Mesendoderm (in vitro differentiated cells): ENCODE measurements around the gene CNTN5.
"Not testable (repeated sequence)": the region's sequence is repeated elsewhere in the genome, so short reads cannot be mapped to it uniquely, and the experiment has no call there.

ENCODE experiments used
- DNase-seq: peaks from one replicate; pipeline ENCODE4 v3.0.0; 2013
- H2AK5ac ChIP-seq: 2 replicates; pipeline ENCODE4 v1.6.1; 2013; ENCODE audit warnings: low read length, inconsistent platforms
- H2BK120ac ChIP-seq: 2 replicates; pipeline ENCODE4 v1.6.1; 2013; ENCODE audit warnings: low read depth, mild to moderate bottlenecking, low read length, moderate library complexity, mixed read lengths
- H2BK15ac ChIP-seq: replicated peaks from 2 replicates; pipeline ENCODE4 v1.6.1; 2013; ENCODE audit warnings: low read depth, mild to moderate bottlenecking, moderate library complexity
- H2BK5ac ChIP-seq: 2 replicates; pipeline ENCODE4 v1.6.1; 2013; ENCODE audit warnings: low read length, inconsistent platforms
- H3K18ac ChIP-seq: 2 replicates; pipeline ENCODE4 v1.6.1; 2013; ENCODE audit warnings: mild to moderate bottlenecking, low read length, mixed read lengths
- H3K23ac ChIP-seq: one replicate; pipeline ENCODE4 v1.6.1; 2013; ENCODE audit warnings: low read length
- H3K27ac ChIP-seq: 2 replicates; pipeline ENCODE4 v1.5.1; 2013; ENCODE audit warnings: low read depth, mild to moderate bottlenecking, inconsistent platforms, low read length, moderate library complexity
- H3K27me3 ChIP-seq: 2 replicates; pipeline ENCODE4 v1.6.1; 2013; ENCODE audit warnings: low read length, control low read depth, mild to moderate bottlenecking, inconsistent platforms; ENCODE audit not compliant: insufficient read depth, poor library complexity
- H3K36me3 ChIP-seq: 2 replicates; pipeline ENCODE4 v1.6.1; 2013; ENCODE audit warnings: low read length, inconsistent platforms; ENCODE audit not compliant: control insufficient read depth, insufficient read depth
- H3K4ac ChIP-seq: one replicate; pipeline ENCODE4 v1.6.1; 2013; ENCODE audit warnings: low read depth, mild to moderate bottlenecking, low read length, moderate library complexity
- H3K4me1 ChIP-seq: 2 replicates; pipeline ENCODE4 v1.6.1; 2013; ENCODE audit warnings: low read depth, low read length, inconsistent platforms; ENCODE audit not compliant: control insufficient read depth
- H3K4me2 ChIP-seq: 2 replicates; pipeline ENCODE4 v1.6.1; 2013; ENCODE audit warnings: low read length
- H3K4me3 ChIP-seq: 2 replicates; pipeline ENCODE4 v1.5.1; 2013; ENCODE audit warnings: mild to moderate bottlenecking, low read length
- H3K56ac ChIP-seq: one replicate; pipeline ENCODE4 v1.6.1; 2013; ENCODE audit warnings: low read length
- H3K79me1 ChIP-seq: 2 replicates; pipeline ENCODE4 v1.6.1; 2013; ENCODE audit warnings: low read length, inconsistent platforms
- H3K79me2 ChIP-seq: 2 replicates; pipeline ENCODE4 v1.6.1; 2013; ENCODE audit warnings: mild to moderate bottlenecking, low read length; ENCODE audit not compliant: control insufficient read depth, insufficient read depth
- H3K9ac ChIP-seq: 2 replicates; pipeline ENCODE4 v1.6.1; 2013; ENCODE audit warnings: low read length, inconsistent platforms
- H4K5ac ChIP-seq: one replicate; pipeline ENCODE4 v1.6.1; 2013; ENCODE audit warnings: low read length
- H4K8ac ChIP-seq: one replicate; pipeline ENCODE4 v1.6.1; 2013; ENCODE audit warnings: low read depth, mild to moderate bottlenecking, control low read depth, low read length, moderate library complexity
- WGBS: extraction: QIAGEN DNeasy Blood & Tissue Kit; methylation state at CpG from one replicate; pipeline ENCODE4 v1.1.7; 2013; ENCODE audit warnings: low lambda C conversion rate, missing lambda C conversion rate; ENCODE audit not compliant: insufficient coverage; ENCODE audit errors: extremely low coverage; 5-methylcytosine and 5-hydroxymethylcytosine counted together

CNTN5 gene

GRCh38 chr11:99080154-99080553 lies 59.4 kb downstream of the CNTN5 start:
- Histone ChIP-seq H2BK15ac (no peak overlapping the region), H3K79me1 (no peaks in the 10 kb centered on the region), H3K27ac (no peak overlapping the region), H3K9ac (no peak overlapping the region), H3K36me3 (no peaks in the 10 kb centered on the region), H4K5ac (no peak overlapping the region), H2BK120ac (no peak overlapping the region), H2BK5ac (no peak overlapping the region), H3K4me2 (no peak overlapping the region), H3K4me1 (no peaks in the 10 kb centered on the region), H3K79me2 (no peaks in the 10 kb centered on the region), H4K8ac (no peak overlapping the region), H2AK5ac (no peak overlapping the region), H3K4me3 (no peak overlapping the region), H3K56ac (no peak overlapping the region), H3K18ac (peak overlapping the region; percentile 39), H3K4ac (no peak overlapping the region), H3K27me3 (no peaks in the 10 kb centered on the region), H3K23ac (no peak overlapping the region)
- no peak for DNase-seq
- whole genome bisulfite sequencing: no CpG with 5 or more reads among the region's 5 CpGs

GRCh38 chr11:99098258-99098657 lies 77.5 kb downstream of the CNTN5 start:
- Histone ChIP-seq H2BK5ac (no peak overlapping the region), H3K56ac (no peak overlapping the region), H4K8ac (no peak overlapping the region), H3K27me3 (no peaks in the 10 kb centered on the region), H3K4me1 (no peaks in the 10 kb centered on the region), H3K4ac (no peak overlapping the region), H3K79me1 (no peaks in the 10 kb centered on the region), H3K4me2 (no peak overlapping the region), H3K79me2 (no peaks in the 10 kb centered on the region), H3K18ac (no peak overlapping the region), H2BK120ac (no peak overlapping the region), H2BK15ac (no peak overlapping the region), H3K9ac (no peak overlapping the region), H3K36me3 (no peaks in the 10 kb centered on the region), H3K4me3 (no peak overlapping the region), H2AK5ac (no peak overlapping the region), H3K23ac (no peak overlapping the region), H4K5ac (no peak overlapping the region), H3K27ac (no peak overlapping the region)
- WGBS: no CpG with 5 or more reads among the region's 6 CpGs
- DNase-seq: no peak

GRCh38 chr11:99098751-99099150 lies 78.0 kb downstream of the CNTN5 start:
- H3K56ac ChIP-seq: no peak overlapping the region
- H3K27me3 ChIP-seq: no peaks in the 10 kb centered on the region
- no peak overlapping the region for H4K8ac ChIP-seq
- DNase-seq: no peak
- H2AK5ac ChIP-seq: no peak overlapping the region
- no peaks in the 10 kb centered on the region for H3K79me2 ChIP-seq
- no peak overlapping the region for H3K27ac ChIP-seq
- H3K4me3 ChIP-seq: no peak overlapping the region
- no peak overlapping the region for H3K18ac ChIP-seq
- WGBS: no CpG with 5 or more reads among the region's 1 CpG
- no peak overlapping the region for H4K5ac ChIP-seq
- no peak overlapping the region for H2BK15ac ChIP-seq
- no peak overlapping the region for H3K23ac ChIP-seq
- H2BK120ac ChIP-seq: no peak overlapping the region
- no peak overlapping the region for H3K4ac ChIP-seq
- H2BK5ac ChIP-seq: no peak overlapping the region
- H3K4me2 ChIP-seq: no peak overlapping the region
- H3K4me1 ChIP-seq: no peaks in the 10 kb centered on the region
- no peaks in the 10 kb centered on the region for H3K36me3 ChIP-seq
- no peaks in the 10 kb centered on the region for H3K79me1 ChIP-seq
- no peak overlapping the region for H3K9ac ChIP-seq

- no peak overlapping the region for H3K4me3 ChIP-seq
- H3K27ac ChIP-seq: no peak overlapping the region
- no peak overlapping the region for H3K9ac ChIP-seq
- no peak overlapping the region for H3K4ac ChIP-seq
- no peak overlapping the region for H3K56ac ChIP-seq
- no peak overlapping the region for H2BK5ac ChIP-seq
- H3K18ac ChIP-seq: no peak overlapping the region
- H3K4me2 ChIP-seq: no peak overlapping the region
- no peaks in the 10 kb centered on the region for H3K79me2 ChIP-seq
- no peak overlapping the region for H3K23ac ChIP-seq
- no peak overlapping the region for H2BK15ac ChIP-seq
- H3K79me1 ChIP-seq: no peaks in the 10 kb centered on the region
- no peak overlapping the region for H4K5ac ChIP-seq
- H2AK5ac ChIP-seq: no peak overlapping the region
- no peak overlapping the region for H4K8ac ChIP-seq
- H3K4me1 ChIP-seq: no peaks in the 10 kb centered on the region
- WGBS: no CpG with 5 or more reads among the region's 2 CpGs
- DNase-seq: peak; percentile 32
- H3K36me3 ChIP-seq: no peaks in the 10 kb centered on the region
- H3K27me3 ChIP-seq: no peaks in the 10 kb centered on the region
- no peak overlapping the region for H2BK120ac ChIP-seq
These were observed 96.9 kb downstream of the CNTN5 start for GRCh38 chr11:99117603-99118002.

GRCh38 chr11:99133862-99134261 lies 113.1 kb downstream of the CNTN5 start:
- H2BK5ac ChIP-seq, H3K36me3 ChIP-seq, H3K27ac ChIP-seq, H3K4me2 ChIP-seq, H4K8ac ChIP-seq, H3K79me1 ChIP-seq, H3K23ac ChIP-seq, H3K79me2 ChIP-seq, DNase-seq, H3K4me3 ChIP-seq, H3K56ac ChIP-seq, H2AK5ac ChIP-seq, H4K5ac ChIP-seq, H3K27me3 ChIP-seq, H3K4ac ChIP-seq, H3K18ac ChIP-seq, H3K9ac ChIP-seq, H2BK15ac ChIP-seq, H2BK120ac ChIP-seq, H3K4me1 ChIP-seq: not testable (repeated sequence)
- WGBS: no CpG with 5 or more reads among the region's 3 CpGs

- Histone ChIP-seq H3K4ac (no peak overlapping the region), H2AK5ac (no peak overlapping the region), H2BK120ac (no peak overlapping the region), H2BK15ac (no peak overlapping the region), H3K23ac (no peak overlapping the region), H3K27me3 (no peaks in the 10 kb centered on the region), H3K27ac (no peak overlapping the region), H3K4me3 (no peak overlapping the region), H3K4me2 (no peak overlapping the region), H3K79me1 (no peaks in the 10 kb centered on the region), H2BK5ac (no peak overlapping the region), H3K9ac (no peak overlapping the region), H3K4me1 (no peaks in the 10 kb centered on the region), H4K8ac (no peak overlapping the region), H4K5ac (no peak overlapping the region), H3K56ac (no peak overlapping the region), H3K79me2 (no peaks in the 10 kb centered on the region), H3K36me3 (no peaks in the 10 kb centered on the region), H3K18ac (no peak overlapping the region)
- WGBS: no CpG with 5 or more reads among the region's 1 CpG
- DNase-seq: no peak
These were observed 114.8 kb downstream of the CNTN5 start for GRCh38 chr11:99135508-99135907.
